ENCODE results near the gene TBC1D1.

The TBC1D1 gene

GRCh38 chr4:38078590-38079421 is 187.9 kb downstream of the TBC1D1 start:
- no peak for DNase-seq (ENCODE audit: low read depth, low spot score)

GRCh38 chr4:38080061-38080974 is 189.4 kb downstream of the TBC1D1 start:
- no peak for DNase-seq (ENCODE audit: low read depth, low spot score)

- DNase-seq (ENCODE audit: low read depth, low spot score) = no peak
Measured at GRCh38 chr4:38082021-38082420, 191.1 kb downstream of the TBC1D1 start.

DNA sequence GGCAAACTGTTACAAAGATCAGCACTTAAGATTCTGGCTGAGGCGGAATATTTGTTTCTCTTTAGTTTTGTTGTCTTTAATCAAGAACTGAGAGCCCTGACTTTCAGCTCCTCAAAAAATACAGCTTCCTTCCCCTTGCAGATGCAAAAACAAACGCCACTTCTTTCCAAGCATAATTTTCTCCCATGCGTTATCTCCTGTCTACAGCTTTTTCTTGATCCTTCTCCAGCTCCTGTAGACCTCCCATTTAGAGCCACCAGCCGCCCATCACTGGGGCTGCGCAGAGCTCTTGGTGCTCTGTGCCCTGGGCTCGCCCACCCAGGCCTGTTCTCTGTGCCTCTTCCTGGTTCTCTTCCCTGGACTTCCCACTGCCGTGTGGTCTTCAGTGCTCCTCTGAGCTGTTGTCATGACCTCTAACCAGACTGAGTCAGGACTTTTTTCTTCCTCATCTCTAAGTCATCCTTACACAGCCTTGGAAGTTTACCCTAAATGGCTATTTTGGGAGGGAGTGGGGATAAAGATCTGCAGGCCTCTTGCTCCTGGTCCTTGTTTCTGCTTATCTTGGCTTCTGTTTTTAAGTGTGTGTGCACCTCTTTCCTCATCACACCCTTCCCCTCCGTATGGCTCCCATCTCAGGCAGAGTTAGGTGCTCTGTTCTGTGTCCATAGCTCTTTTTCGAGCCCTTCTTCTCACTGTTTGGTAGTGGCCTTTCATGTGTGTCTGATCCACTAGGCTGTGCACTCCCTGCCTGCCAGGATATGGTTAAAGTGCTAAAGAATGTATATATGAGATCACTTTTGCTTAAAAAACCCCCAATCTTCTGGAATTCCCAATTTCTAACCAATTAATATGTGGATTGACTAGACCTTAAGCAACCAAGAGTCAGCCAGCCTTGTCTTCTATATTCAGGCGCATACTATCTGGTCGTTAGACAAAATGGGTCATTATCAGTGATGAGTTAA is 191.8 kb downstream of the TBC1D1 start:
- DNase-seq (ENCODE audit: low read depth, low spot score) = no peak

GRCh38 chr4:38084877-38085711 is 194.2 kb downstream of the TBC1D1 start:
- DNase-seq (ENCODE audit: low read depth, low spot score) = no peak

DNA sequence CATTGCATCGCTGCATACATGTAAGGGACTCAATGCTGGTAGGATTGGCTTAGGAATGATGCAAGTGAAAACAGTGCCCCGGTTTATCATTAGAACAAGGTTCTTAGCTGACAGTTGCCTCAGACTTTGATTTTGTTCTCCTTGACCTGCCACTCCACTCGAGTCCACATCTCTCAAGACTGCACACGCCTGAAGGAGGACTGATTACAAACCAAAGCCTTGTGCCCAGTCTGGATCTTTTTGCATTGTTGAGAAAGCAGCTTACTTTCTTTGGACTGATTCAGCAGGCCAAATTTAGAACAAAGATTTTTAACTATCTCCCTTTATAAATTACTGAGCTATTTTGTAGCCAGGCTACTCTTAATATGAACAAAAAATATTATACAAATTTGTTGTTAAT is 194.9 kb downstream of the TBC1D1 start:
- no peak for DNase-seq (ENCODE audit: low read depth, low spot score)

GRCh38 chr4:38086151-38086848 is 195.4 kb downstream of the TBC1D1 start:
- DNase-seq (ENCODE audit: low read depth, low spot score) = no peak

- DNase-seq (ENCODE audit: low read depth, low spot score) = no peak
Measured at GRCh38 chr4:38086849-38087226, 196.0 kb downstream of the TBC1D1 start.

DNA sequence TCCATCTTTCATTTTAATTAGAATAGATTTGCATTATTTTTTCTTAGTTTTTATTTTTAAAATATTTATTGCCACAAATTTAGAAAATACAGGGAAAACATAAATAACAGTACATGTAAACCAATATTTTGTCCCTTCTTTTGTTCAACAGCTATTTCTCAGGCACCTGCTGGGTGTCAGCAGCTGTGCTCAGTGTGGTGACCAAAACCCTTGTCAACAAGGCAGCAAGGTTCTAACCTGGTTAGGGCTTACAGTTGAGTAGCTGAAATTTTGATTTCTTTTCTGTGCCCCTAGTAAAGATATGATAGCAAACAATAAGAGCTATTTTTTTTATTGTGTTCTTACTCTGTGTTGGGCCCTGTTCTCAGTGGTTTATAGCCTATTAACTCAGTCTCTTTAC is 197.4 kb downstream of the TBC1D1 start:
- DNase-seq (ENCODE audit: low read depth, low spot score) = no peak

GRCh38 chr4:38089961-38090360 is 199.1 kb downstream of the TBC1D1 start:
- DNase-seq (ENCODE audit: low read depth, low spot score) = no peak

GRCh38 chr4:38090455-38091246 is 199.8 kb downstream of the TBC1D1 start:
- no peak for DNase-seq (ENCODE audit: low read depth, low spot score)

DNA sequence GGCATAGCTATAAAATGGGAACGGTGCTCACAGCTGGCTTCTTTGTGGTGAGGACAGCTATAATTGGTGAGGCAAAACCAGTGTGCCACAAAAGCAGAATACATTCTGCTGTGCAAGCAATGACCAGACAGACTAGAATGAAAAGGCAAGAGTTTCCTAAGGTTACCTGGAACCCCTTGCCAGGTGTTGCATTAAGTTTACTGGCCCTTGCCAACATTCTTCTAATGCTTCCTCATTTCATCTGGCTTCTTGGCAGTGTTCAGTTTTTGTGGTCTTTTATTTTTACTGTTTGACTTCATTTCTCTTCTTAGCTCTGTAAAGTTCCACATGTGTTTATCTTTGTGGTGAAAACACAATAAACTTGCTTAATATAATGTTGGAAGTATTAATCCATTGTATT is 200.8 kb downstream of the TBC1D1 start:
- DNase-seq (ENCODE audit: low read depth, low spot score) = no peak

- no peak for DNase-seq (ENCODE audit: low read depth, low spot score)
Measured at GRCh38 chr4:38092701-38093100, 201.8 kb downstream of the TBC1D1 start.

DNA sequence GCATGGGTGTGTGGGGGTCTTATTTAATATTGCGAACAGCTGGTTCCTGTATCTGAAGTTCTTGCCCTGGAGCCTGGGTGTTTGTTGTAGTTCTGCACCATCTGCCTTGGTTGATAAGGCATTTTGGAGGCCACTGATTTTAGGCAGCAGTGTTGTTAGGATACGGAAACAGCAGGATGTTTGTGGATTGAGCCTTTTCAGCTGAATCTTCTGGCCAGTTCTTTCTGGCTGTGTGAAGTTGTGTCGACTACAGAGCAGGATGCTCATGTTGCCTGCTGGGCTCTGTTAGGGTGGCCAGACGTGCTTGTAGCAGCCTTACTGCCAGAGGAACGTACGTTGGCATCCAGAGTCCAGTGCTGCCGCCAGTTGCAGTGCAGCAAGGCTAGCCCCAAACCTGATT is 203.5 kb downstream of the TBC1D1 start:
- no peak for DNase-seq (ENCODE audit: low read depth, low spot score)

- no peak for DNase-seq (ENCODE audit: low read depth, low spot score)
Measured at GRCh38 chr4:38095691-38096090, 204.8 kb downstream of the TBC1D1 start.

DNA sequence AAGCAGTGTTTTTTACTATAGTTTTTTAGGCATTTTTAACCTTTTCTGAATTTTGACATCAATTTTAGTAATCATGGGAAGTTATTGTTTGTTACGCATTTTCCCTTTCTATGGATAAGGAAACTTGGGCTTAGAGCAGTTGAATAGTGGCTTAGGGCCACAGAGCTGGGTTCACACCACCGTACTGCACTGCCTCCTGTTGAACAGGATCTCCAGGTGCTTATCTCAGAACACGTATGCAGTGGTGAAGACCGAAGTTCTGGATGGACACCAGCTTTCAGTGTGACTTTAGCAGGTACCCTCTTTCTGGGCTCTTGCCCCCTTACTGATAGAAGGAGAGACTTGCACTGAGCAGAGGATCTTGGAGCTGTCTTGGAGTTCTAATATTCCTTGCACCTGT is 206.9 kb downstream of the TBC1D1 start:
- DNase-seq (ENCODE audit: low read depth, low spot score) = no peak

DNA sequence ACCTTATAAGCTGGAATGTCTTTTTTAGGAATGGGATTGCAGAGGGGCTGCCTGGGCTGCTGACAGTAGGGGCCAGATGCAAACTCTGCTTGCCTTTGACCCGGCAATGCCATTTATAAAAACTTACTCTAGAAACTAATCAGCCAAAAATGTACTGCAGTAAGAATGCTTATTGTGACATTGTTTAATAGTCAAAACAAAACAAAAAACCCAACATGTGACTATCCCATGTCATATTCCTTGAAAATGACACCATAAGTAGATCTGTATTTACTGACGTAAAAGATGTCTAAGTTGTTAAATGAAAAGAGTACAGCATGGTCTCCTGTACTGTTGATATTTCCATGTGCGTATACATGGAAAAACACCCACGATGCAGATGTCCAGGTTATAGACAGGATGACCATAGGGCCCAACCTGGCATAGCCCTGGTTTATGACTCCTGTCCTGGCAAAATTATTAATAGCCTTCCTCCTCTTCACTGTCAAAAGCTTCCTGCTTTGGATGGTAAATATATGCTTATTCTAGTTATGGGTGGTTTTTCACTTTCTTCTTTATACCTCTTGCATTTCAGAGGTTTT is 208.2 kb downstream of the TBC1D1 start:
- DNase-seq (ENCODE audit: low read depth, low spot score) = no peak

DNA sequence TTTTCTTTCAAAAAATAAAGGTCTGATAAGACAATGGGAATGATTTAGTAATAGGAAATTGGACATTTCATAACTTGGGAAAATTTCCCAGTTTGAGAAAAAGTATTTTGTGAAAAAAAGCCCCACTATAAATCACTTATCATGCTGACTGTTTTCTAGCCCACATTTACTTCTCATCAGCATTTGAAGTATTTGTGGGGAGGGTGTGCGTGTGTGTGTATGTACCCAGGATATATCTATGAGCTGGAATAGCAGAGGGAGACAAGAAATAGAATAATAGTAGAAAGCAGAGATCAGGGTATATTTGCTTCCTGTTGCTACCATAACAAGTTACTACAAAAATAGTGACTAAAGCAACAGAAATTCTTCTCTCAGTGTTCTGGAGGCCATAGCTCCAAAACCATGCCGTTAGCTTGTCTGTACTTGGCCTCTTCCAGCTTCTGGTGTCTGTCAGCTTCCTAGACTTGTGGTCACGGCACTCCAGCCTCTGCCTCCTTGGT is 209.1 kb downstream of the TBC1D1 start:
- DNase-seq (ENCODE audit: low read depth, low spot score) = no peak

All from activated CD4-positive, CD25-positive, alpha-beta regulatory T cell treated with anti-CD3 and anti-CD28 coated beads, Interleukin-2, amount 50 U/mL, for 16 hours (primary cell).